Adrenal gland (tissue), 5 donors: Measurements from ENCODE around the gene PDCD7.

ENCODE experiments used
- CTCF ChIP-seq, 6 experiments: fragments of 450-650 bp in 4 of 6; fragments of 200-600 bp in 2 of 6; sonication (generic) in 1 of 6; IDR thresholded peaks; 1 replicate in 5 of 6; 2 replicates in 1 of 6; pipeline versions ENCODE4 v1.5.1 to v1.8.0; 2016 to 2021; ENCODE audit warnings: antibody characterized with exemption in 6 of 6, mild to moderate bottlenecking in 2 of 6, moderate library complexity in 1 of 6
- POLR2A ChIP-seq, 2 donors: fragments of 450-650 bp; IDR thresholded peaks; one replicate each; pipeline ENCODE4 v1.6.1; 2017; ENCODE audit warnings: antibody characterized with exemption in 2 of 2, mild to moderate bottlenecking in 2 of 2, moderate library complexity in 1 of 2
- donor health status: DM: no; HTN: no; CAD: no.

GRCh38 chr15:65095747-65096104 lies 37.9 kb downstream of the PDCD7 start:
- TF ChIP-seq CTCF (IDR thresholded peaks at IDR 0.05) (no peak), POLR2A (IDR thresholded peaks at IDR 0.05) (no peak)
